HepG2 (cell line): ENCODE data around the gene TRAPPC4. TPM values are rescaled to one million over a fixed set of nuclear protein-coding genes. Genes with fewer than 3 reads are reported as not detected.

Experiments used
- TEAD3 ChIP-seq: optimal IDR thresholded peaks from 2 replicates; pipeline ENCODE3; 2016; ENCODE audit warnings: borderline replicate concordance
- ZNF749 ChIP-seq: sonication (generic); formaldehyde crosslinking; IDR thresholded peaks from 2 replicates; pipeline ENCODE4 v1.8.0; 2022; ENCODE audit warnings: mild to moderate bottlenecking, missing genetic modification reagents, moderate library complexity, borderline replicate concordance
- ZNF839 ChIP-seq: sonication (generic); formaldehyde crosslinking; IDR thresholded peaks from 2 replicates; pipeline ENCODE4 v1.4.0; 2020; ENCODE audit warnings: missing genetic modification reagents, mild to moderate bottlenecking, borderline replicate concordance
- polyA plus RNA-seq, 8 experiments: library from polyadenylated mRNA; depleted of rRNA in 3 of 8; stranded (reverse) in 7 of 8; unstranded in 1 of 8; fragments of >200 nt; fragmentation: Illumina TruSeq in 4 of 8; extraction: Trizol in 4 of 8; gene quantifications; 2 replicates each; pipeline versions ENCODE4 v1.2.1 to v1.2.3, GENCODE V29; 2011 to 2016; ENCODE audit warnings: low read depth in 4 of 8, missing spikeins in 1 of 8, mixed read lengths in 1 of 8; ENCODE audit not compliant: insufficient read depth in 1 of 8
- total RNA-seq, 5 experiments: library from RNA; depleted of rRNA; stranded (reverse); fragments of >200 nt; fragmentation: Illumina TruSeq; extraction: Trizol; gene quantifications; 2 replicates each; pipeline ENCODE4 v1.2.3, GENCODE V29; 2016; ENCODE audit warnings: low read depth in 1 of 5
- TF ChIP-seq, protein P1 (sequence below): sonication (generic); formaldehyde crosslinking; IDR thresholded peaks from 2 replicates; pipeline ENCODE4 v1.4.0; 2020; ENCODE audit warnings: mild to moderate bottlenecking, missing genetic modification reagents, borderline replicate concordance
- TF ChIP-seq, protein P2 (sequence below): sonication (generic); formaldehyde crosslinking; IDR thresholded peaks from 2 replicates; pipeline ENCODE4 v1.4.0; 2020; ENCODE audit warnings: missing genetic modification reagents
- TF ChIP-seq, protein P3 (sequence below): IDR thresholded peaks from 2 replicates; pipeline ENCODE4 v1.6.1; 2016; ENCODE audit warnings: low read depth, control low read depth
- TF ChIP-seq, protein P4 (sequence below): sonication (generic); formaldehyde crosslinking; conservative IDR thresholded peaks from 2 replicates; pipeline ENCODE4 v1.8.0; 2022; ENCODE audit warnings: low read depth, missing genetic modification reagents
- TF ChIP-seq, protein P5 (sequence below): sonication (generic); formaldehyde crosslinking; IDR thresholded peaks from 2 replicates; pipeline ENCODE4 v1.4.0; 2020; ENCODE audit warnings: mild to moderate bottlenecking, missing genetic modification reagents
- TF ChIP-seq, protein P6 (sequence below): IDR thresholded peaks from 2 replicates; pipeline ENCODE4 v1.6.1; 2012; ENCODE audit warnings: low read depth, low read length, improper control_type of control experiment

The TRAPPC4 gene
- total and polyA plus RNA-seq, 2 of the 13 experiments (the other 11 are each of a cell fraction or from before 2014, with no cell fraction given) = 97.4 to 140 TPM

DNA sequence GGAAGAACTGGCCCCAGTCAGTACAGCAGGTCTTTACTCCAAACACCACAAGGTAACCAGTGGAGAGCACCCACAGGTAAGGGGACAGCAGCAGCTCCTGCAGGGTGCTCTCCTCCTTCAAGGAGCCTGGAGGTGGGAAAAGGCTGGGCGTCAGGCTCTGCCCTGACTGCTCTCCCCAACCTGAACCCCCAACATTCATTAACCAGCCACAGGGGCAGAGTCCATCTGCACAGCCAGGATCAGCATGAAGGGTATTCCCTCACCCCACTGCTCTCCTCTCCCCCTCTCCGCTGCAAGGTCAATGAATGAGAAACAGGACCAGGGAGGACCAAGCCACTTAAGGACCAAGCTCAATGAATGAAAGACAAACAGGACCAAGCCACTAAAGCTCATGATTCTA, 8.4 kb downstream of the TRAPPC4 start (continued):
- TF ChIP-seq, protein P1, sequence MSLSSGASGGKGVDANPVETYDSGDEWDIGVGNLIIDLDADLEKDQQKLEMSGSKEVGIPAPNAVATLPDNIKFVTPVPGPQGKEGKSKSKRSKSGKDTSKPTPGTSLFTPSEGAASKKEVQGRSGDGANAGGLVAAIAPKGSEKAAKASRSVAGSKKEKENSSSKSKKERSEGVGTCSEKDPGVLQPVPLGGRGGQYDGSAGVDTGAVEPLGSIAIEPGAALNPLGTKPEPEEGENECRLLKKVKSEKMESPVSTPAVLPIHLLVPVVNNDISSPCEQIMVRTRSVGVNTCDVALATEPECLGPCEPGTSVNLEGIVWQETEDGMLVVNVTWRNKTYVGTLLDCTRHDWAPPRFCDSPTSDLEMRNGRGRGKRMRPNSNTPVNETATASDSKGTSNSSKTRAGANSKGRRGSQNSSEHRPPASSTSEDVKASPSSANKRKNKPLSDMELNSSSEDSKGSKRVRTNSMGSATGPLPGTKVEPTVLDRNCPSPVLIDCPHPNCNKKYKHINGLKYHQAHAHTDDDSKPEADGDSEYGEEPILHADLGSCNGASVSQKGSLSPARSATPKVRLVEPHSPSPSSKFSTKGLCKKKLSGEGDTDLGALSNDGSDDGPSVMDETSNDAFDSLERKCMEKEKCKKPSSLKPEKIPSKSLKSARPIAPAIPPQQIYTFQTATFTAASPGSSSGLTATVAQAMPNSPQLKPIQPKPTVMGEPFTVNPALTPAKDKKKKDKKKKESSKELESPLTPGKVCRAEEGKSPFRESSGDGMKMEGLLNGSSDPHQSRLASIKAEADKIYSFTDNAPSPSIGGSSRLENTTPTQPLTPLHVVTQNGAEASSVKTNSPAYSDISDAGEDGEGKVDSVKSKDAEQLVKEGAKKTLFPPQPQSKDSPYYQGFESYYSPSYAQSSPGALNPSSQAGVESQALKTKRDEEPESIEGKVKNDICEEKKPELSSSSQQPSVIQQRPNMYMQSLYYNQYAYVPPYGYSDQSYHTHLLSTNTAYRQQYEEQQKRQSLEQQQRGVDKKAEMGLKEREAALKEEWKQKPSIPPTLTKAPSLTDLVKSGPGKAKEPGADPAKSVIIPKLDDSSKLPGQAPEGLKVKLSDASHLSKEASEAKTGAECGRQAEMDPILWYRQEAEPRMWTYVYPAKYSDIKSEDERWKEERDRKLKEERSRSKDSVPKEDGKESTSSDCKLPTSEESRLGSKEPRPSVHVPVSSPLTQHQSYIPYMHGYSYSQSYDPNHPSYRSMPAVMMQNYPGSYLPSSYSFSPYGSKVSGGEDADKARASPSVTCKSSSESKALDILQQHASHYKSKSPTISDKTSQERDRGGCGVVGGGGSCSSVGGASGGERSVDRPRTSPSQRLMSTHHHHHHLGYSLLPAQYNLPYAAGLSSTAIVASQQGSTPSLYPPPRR = peak; percentile 40; the same call in 1 of the 2 replicates
- TF ChIP-seq, protein P2, sequence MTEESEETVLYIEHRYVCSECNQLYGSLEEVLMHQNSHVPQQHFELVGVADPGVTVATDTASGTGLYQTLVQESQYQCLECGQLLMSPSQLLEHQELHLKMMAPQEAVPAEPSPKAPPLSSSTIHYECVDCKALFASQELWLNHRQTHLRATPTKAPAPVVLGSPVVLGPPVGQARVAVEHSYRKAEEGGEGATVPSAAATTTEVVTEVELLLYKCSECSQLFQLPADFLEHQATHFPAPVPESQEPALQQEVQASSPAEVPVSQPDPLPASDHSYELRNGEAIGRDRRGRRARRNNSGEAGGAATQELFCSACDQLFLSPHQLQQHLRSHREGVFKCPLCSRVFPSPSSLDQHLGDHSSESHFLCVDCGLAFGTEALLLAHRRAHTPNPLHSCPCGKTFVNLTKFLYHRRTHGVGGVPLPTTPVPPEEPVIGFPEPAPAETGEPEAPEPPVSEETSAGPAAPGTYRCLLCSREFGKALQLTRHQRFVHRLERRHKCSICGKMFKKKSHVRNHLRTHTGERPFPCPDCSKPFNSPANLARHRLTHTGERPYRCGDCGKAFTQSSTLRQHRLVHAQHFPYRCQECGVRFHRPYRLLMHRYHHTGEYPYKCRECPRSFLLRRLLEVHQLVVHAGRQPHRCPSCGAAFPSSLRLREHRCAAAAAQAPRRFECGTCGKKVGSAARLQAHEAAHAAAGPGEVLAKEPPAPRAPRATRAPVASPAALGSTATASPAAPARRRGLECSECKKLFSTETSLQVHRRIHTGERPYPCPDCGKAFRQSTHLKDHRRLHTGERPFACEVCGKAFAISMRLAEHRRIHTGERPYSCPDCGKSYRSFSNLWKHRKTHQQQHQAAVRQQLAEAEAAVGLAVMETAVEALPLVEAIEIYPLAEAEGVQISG (CRISPR knock-in tag) = peak; percentile 39; the same call in 1 of the 2 replicates
- TF ChIP-seq, protein P3, sequence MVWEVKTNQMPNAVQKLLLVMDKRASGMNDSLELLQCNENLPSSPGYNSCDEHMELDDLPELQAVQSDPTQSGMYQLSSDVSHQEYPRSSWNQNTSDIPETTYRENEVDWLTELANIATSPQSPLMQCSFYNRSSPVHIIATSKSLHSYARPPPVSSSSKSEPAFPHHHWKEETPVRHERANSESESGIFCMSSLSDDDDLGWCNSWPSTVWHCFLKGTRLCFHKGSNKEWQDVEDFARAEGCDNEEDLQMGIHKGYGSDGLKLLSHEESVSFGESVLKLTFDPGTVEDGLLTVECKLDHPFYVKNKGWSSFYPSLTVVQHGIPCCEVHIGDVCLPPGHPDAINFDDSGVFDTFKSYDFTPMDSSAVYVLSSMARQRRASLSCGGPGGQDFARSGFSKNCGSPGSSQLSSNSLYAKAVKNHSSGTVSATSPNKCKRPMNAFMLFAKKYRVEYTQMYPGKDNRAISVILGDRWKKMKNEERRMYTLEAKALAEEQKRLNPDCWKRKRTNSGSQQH (CRISPR knock-in tag) = 0 out of 2 replicates have a peak, but pooled peaks have one; percentile 68
- TF ChIP-seq, protein P4, sequence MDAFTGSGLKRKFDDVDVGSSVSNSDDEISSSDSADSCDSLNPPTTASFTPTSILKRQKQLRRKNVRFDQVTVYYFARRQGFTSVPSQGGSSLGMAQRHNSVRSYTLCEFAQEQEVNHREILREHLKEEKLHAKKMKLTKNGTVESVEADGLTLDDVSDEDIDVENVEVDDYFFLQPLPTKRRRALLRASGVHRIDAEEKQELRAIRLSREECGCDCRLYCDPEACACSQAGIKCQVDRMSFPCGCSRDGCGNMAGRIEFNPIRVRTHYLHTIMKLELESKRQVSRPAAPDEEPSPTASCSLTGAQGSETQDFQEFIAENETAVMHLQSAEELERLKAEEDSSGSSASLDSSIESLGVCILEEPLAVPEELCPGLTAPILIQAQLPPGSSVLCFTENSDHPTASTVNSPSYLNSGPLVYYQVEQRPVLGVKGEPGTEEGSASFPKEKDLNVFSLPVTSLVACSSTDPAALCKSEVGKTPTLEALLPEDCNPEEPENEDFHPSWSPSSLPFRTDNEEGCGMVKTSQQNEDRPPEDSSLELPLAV (CRISPR knock-in tag) = no peak
- TF ChIP-seq ZNF839 (CRISPR knock-in tag) = no peak
- TF ChIP-seq, protein P5, sequence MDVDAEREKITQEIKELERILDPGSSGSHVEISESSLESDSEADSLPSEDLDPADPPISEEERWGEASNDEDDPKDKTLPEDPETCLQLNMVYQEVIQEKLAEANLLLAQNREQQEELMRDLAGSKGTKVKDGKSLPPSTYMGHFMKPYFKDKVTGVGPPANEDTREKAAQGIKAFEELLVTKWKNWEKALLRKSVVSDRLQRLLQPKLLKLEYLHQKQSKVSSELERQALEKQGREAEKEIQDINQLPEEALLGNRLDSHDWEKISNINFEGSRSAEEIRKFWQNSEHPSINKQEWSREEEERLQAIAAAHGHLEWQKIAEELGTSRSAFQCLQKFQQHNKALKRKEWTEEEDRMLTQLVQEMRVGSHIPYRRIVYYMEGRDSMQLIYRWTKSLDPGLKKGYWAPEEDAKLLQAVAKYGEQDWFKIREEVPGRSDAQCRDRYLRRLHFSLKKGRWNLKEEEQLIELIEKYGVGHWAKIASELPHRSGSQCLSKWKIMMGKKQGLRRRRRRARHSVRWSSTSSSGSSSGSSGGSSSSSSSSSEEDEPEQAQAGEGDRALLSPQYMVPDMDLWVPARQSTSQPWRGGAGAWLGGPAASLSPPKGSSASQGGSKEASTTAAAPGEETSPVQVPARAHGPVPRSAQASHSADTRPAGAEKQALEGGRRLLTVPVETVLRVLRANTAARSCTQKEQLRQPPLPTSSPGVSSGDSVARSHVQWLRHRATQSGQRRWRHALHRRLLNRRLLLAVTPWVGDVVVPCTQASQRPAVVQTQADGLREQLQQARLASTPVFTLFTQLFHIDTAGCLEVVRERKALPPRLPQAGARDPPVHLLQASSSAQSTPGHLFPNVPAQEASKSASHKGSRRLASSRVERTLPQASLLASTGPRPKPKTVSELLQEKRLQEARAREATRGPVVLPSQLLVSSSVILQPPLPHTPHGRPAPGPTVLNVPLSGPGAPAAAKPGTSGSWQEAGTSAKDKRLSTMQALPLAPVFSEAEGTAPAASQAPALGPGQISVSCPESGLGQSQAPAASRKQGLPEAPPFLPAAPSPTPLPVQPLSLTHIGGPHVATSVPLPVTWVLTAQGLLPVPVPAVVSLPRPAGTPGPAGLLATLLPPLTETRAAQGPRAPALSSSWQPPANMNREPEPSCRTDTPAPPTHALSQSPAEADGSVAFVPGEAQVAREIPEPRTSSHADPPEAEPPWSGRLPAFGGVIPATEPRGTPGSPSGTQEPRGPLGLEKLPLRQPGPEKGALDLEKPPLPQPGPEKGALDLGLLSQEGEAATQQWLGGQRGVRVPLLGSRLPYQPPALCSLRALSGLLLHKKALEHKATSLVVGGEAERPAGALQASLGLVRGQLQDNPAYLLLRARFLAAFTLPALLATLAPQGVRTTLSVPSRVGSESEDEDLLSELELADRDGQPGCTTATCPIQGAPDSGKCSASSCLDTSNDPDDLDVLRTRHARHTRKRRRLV = 0 out of 2 replicates have a peak, but pooled peaks have one; percentile 19
- no peak for TF ChIP-seq ZNF749 (CRISPR knock-in tag)
- TF ChIP-seq TEAD3 = no peak
- TF ChIP-seq, protein P6, sequence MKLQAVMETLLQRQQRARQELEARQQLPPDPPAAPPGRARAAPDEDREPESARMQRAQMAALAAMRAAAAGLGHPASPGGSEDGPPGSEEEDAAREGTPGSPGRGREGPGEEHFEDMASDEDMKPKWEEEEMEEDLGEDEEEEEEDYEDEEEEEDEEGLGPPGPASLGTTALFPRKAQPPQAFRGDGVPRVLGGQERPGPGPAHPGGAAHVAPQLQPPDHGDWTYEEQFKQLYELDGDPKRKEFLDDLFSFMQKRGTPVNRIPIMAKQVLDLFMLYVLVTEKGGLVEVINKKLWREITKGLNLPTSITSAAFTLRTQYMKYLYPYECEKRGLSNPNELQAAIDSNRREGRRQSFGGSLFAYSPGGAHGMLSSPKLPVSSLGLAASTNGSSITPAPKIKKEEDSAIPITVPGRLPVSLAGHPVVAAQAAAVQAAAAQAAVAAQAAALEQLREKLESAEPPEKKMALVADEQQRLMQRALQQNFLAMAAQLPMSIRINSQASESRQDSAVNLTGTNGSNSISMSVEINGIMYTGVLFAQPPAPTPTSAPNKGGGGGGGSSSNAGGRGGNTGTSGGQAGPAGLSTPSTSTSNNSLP = no peak
